NCI-H526 treated with DMSO at 0.1 percent for 48 hours (cell line): ENCODE results near the gene SEC24B.
"Not testable (repeated sequence)": the region's sequence is repeated elsewhere in the genome, so short reads cannot be mapped to it uniquely, and the experiment has no call there.

Source experiments
- DNase-seq: peaks from one replicate; lab custom pipeline; 2025; lab: John Stamatoyannopoulos, UW

Gene SEC24B

DNA sequence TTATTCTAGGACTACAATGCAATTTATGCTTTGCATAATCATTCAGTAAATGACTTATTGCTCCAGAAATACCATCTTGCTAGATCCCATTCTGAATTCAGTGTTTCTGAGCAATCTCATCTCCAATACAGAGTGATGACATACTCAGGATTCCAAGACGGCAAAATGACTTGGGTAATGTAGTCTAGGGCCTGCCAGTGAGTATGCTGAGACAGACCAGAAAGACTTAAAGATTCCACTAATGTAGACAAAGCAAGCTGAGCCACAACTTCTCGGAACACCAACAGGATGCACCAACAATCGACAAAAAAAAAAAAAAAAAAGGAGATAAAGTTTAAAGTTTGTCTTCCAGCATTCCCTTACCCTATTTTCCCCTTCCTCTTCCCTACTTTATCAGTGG is 919 bp upstream of the SEC24B start:
- DNase-seq: peak; percentile 8

DNA sequence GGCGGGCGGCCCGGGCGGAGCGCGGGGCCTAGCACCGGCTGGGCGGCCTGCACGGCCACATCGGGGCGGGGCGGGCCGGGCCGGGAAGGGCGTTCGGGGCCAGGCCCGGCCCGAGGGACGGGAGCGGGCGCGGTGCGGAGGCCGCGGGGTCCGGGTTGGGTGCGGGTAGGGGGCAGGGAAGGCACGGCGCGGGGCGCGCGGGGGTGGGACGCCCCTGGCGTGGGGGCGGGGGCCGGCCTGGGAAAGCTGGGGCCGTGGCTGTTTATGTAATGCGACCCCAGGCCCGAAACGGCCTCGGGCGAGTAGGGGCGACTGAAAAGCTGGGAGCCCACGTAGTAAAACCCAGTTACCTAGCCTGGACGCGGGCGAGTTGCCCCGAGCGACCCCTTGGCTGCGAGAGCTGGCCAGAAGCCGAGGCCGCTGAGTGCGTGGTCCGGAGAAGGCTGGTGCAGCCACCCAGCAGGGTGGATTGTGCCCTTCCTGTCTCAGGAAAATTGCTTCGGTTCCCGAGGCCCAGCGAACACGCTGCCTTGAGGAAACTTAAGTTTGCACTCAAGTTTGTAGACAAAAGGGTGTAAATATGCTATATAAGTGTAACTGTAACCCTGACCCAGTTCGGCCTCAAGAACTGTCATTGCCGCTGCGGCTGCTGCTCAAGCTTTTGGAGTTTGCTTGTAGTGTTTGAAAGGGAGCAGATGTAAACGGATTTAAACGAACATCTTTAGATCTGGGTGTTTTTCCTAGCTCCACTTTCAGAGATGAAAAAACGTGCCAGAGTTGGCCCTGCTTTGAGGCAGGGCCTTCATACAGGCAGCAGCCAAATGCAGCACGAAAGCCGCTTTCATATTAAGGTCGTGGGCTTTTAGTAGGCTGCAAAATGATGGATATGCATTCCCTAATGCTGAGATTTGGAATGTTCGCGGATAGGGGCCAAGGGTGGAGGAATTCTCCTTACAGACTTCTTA is 674 bp downstream of the SEC24B start:
- DNase-seq: peak; percentile 11

DNA sequence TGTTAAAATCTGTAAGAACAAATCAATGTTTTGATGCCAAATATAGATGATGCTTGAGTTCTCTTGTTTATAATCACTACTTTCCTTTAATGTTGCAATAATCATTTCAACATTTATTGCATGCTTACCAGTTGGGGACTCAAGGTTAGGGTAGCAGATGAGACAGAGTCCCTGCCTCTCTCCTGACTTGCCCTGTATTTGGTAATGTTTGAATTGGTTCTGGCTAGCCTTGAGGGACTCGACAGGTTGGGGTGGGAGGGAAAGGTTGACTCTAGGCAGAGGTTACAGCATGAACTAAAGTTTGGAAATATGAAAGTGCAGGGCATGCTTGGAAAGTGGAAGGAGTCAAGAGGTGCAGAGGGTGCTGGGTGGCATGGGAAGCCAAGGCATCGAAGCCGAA is 2.0 kb downstream of the SEC24B start:
- no peak for DNase-seq

DNA sequence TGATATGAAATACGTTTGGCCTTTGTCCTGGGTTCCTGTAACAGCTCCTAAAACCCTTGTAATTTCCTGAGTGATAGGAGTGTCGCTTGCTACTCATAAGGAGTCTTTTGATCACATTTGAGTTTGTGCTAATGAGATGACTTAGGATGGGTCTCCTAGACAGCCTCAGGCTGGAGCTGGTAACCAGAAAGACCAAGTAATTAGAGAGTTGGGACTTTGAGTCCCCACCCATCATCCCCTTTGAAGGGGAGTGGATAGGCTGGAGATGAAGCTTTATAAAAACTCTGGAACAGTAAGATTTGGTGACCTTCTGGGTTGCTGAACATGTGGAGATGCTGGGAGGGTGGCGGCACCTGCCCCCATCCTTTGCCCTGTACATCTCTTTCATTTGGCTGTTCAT is 2.9 kb downstream of the SEC24B start:
- no peak for DNase-seq

DNA sequence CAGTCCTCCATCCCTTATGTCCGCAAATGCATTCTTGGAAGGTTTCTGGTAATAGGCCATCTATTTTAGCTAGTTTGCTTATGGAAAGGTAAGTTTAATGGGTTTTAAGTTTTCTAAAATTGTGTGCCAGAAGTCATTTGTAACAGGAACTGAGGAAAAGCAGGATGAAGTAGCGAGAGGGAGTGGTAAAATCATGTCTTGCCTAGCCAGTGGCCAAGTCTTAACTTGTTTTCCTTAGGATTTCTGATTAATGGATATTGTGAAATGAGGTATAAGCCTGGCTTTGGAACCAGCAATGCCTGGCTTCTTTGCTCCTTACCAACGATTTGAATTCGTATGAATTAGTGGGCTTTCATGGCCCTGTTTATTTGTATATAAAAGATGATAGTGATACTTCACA is 7.3 kb downstream of the SEC24B start:
- DNase-seq: no peak

DNA sequence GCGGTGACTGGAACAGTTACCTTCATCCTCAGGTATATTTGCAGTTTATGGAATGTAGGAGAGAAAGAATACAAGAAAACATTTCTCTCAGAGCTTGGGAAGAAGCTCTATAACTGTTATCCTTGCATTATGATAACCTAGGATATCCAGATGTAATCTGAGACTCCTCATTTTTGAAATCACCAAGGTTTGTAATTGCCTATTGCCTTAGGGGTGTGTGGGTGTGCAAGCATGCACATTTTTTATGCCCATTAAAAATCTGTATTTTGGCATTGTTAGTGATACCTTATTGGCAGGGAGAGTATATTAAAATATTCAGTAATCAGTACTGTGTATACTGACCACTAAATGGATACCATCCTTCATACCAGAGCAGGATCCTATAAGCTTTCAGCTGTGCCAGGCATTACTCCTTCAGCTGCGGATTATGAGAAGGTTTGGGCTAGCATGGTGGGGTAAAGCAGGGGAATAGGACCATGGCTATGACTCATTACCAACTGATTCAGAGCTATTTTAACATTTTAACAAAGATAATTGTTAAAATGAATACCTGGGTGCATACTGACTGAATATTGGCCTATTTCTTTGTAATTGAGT is 8.3 kb downstream of the SEC24B start:
- no peak for DNase-seq

DNA sequence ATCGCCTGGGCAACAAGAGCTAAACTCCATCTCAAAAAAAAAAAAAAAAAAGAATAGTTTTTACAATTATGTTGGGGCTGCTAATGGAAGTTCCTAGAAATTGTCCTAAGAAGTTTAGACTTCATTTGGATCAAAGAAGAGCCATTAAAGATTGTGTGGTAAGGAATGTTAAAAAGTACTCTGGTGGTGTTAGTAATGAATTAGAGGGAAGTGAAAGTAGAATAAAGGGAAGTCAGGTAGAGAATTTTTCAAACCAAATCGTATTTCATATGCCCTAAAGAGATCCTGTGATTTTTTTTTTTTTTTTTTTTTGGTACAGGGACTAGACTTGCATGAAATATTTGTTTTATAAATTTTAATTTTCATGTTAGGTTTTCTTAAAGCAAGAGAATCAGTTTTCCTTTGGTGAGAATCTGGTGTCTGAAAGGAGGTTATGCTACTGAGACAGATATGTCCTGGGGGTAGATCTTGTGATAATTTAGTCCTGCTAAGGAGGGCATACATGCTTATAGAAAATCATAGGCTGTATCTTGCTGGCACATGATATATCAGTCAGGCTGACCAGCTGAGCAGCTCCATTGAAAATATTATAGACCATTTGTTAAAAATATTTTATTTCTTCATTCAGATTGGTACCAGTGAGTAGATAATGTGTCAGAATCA is 10.7 kb downstream of the SEC24B start:
- no peak for DNase-seq

DNA sequence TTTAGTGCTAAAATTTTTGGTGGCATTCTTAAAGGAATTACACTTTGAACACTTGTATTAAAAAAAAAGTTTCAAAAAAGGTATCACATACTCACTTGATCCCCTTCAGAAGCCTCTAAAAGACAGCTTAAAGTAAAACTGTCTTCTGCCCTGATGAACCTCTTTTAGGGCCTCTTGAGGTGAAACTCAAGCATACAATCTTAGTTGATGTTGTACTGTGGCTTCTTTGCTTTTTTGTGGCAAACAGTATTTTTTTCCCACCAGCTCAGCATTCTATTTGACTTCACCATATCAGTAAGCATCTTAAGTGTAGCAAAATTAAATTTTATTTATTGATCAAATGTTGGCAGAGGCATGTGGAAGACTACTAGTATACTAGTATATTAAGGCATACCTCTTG is 13.7 kb downstream of the SEC24B start:
- DNase-seq: no peak

DNA sequence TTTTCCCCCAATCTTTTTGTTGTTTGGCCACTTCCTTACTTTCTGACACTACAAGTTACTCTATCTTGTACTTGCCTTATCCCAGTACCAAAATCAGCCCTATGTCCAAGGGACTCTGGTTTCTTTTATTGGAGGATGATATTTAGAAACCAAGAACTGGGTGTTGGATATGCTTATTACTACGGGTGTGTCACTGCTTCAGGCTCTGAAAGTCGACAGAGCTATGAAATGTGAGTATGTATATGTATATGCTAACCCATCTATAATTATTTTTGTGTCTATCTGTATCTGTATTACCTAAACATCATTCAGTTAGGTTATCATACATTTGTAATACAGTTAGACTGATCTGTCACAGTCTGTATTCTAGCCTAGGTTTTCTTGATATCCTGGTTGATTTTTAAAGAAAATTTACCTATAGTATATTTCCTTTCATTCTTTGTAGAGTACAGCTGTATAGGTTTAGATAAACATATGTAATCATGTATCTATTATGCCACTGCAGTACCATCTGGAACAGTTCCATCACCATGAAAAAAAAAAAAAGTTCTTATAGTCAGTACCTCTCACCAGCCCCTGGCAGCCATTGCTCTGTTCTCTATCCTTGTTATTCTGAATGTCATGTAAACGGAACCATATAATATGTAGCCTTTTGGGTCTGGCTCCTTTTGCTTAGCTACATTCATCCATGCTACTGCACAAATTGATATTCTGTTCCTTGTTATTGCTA is 18.1 kb downstream of the SEC24B start:
- no peak for DNase-seq

DNA sequence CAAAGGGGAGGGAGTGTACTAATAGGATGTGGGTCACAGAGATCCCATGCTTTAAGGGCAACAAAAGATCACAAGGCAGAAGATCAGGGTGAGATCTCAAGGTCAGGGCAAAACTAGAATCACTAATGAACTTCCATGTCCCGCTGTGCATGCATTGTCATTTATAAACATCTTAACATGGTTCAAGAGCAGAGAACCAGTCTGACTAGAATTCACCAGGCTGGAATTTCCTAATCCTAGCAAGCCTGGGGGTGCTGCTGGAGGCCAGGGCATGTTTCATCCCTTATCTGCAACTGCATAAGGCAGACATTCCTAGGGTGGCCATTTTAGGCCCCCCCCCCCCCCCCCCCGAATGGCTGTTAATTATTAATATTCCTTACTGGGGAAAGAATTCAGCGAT is 19.5 kb downstream of the SEC24B start:
- not testable (repeated sequence) for DNase-seq

DNA sequence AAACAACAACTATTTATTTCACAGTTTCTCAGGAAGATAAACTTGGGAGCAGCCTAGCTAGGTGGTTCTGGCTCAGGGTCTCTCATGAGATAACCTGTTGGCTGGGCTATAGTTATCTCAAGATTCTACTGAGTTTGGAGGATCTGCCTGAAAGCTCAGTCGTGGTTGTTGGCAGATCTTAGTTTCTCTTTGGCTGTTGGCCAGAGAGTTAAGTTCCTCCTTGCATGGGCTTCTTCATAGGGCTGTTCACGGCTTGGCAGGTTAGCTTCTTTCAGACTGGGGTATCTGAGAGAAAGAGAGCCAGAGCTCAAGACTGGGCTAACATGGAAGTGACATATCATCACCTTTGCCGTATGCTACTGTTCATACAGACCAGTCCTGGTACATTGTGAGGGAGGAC is 28.7 kb downstream of the SEC24B start:
- DNase-seq: no peak

DNA sequence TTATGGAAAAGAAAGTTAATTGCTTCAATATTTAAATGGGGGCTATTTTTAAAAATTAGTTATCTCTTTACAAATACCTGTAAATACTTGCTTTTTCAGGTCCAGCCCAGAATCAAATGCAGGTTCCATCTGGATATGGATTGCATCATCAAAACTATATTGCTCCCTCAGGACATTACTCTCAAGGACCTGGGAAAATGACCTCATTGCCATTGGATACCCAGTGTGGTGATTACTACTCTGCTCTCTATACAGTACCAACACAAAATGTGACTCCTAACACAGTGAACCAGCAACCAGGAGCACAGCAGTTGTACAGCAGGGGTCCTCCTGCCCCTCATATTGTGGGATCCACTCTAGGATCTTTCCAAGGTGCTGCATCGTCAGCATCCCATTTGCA is 29.2 kb downstream of the SEC24B start:
- DNase-seq: no peak

DNA sequence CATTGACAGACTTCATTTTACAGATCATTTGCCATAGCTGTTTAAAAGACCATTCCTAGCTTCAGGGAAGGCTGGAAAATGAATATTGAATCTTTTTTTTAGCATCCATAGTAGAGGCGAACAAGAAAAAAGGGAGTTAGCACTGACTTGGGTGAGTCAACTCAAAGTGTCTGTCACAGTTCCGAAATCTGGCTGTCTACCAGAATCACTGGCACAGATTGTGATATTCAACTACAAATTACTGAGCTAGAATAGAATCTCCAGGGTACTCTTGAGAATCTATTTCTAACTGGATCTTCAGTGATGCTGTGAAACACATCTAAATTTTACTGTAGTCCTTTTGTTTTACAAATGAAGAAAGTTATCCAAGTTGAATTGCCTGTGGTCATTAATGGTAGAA is 31.5 kb downstream of the SEC24B start:
- no peak for DNase-seq

DNA sequence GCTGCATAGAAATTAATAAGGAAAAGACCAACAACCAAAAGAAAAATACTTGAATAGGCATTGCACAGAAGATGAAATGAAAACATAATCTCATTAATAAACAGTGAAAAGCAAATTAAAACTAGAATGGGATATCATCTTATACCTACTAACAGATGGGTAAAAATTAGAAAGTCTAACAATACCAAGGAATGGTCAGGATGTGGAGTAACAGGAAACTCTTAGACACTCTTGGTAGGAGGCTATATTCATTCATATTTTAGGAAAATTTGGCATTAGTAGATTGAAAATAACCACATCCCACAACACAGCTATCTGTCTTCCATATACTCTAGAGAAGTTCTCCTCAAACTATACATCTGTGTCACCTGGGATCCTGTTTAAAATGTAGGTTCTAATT is 36.3 kb downstream of the SEC24B start:
- DNase-seq: no peak

DNA sequence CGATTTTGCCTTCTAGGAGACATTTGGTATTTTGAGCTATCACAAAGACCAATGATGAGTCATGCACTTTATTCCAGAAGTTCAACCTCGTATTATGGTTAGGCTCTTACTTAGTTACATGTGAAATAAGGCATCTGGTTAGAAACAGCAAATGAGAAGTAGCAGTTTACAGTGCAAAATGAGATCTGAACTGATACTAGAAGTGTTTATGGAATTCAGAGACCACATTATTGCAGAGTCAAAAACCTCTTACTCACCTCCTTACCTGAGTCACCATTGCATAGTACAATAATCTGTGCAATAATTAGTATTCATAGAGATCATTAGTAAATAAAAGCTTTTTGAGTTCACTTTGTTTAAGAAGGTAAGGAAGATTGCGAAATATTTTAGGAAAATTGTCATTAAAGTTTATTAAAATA is 38.7 kb downstream of the SEC24B start:
- no peak for DNase-seq

DNA sequence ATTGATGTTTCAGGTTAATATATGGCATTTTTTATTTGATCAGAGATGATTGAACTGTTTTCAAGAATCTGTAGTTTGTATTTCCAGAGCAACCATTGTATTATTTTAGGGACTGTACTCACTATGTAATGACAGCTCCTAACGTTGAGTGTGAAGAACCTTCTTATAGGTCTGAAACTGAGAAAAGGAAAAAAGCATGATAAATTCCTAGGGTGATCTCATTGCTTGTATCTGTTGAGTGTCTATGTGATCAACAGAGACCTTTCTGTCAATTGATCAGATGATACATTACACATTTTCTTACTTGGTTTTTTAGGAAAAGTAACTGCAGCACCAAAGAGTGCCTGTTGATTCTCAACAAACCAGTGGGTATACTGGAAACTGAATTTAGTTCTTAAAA is 40.2 kb downstream of the SEC24B start:
- no peak for DNase-seq

DNA sequence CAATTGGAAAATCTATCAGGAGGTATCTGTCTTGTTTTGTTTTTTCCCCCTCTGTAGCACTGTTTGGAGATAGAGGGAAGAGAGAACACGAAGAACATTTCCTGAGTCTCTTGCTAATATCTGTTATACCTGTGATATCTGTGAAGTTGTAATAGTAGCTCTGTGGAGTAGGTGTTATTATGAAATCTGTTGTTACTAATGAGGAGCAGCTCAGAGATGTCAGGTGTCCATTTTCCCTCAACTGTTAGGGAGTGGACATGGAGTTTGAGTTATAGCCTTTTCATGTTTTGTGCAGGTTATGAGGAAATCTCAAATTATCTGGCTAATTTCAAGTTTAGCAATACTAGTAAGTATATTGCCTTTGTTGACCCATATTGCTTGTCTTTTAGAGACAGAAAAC is 52.4 kb downstream of the SEC24B start:
- DNase-seq: no peak

DNA sequence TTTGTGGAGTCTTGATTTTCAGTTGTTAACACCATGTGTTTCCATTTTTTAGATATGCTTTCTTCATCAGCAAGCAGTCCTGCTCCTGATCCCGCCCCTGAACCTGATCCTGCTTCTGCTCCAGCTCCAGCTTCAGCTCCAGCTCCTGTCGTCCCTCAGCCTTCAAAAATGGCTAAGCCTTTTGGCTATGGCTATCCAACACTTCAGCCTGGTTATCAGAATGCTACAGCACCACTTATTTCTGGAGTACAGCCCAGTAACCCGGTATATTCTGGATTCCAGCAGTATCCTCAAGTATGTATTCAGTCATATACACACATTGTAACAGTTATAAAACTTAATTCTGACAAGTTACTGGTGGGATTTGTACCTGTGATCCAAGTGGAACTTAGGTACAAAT is 60.9 kb downstream of the SEC24B start:
- DNase-seq: no peak

DNA sequence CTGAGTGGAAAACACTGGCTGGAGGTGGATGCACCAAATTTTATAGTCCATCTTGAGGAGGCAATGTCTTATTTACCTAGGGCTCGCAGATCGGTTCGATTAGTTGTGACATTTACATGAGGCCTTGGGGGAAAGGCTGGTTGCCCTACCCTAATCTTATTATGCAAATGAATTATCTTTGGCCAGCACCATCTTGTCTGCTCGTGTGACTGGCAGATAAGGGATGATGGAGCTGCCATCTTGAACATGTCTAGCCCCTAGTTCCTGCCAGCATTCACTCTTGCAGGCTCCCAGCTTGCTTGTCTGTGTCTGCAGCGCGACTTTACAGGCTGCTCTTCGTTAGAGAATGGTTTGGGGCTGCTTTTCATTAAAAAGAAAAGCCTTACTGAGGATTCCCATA is 61.9 kb downstream of the SEC24B start:
- DNase-seq: no peak

DNA sequence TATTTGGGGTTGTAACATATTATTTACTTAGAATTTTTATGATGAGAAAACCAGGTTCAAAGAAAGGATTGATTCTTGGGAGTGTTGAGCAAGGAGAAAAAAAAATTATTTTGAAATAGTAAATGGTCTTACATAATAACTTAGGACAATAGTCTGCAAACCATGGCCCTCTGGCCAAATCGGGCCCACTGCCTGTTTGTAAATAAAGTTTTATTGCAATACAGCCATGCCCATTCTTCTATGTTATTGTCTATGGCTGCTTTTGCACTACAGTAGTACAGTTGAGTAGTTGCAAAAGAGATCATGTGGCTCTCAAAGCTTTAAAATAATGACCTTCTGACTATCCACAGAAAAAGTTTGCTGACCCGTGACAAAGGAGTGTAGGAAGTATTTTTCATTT is 63.3 kb downstream of the SEC24B start:
- no peak for DNase-seq

DNA sequence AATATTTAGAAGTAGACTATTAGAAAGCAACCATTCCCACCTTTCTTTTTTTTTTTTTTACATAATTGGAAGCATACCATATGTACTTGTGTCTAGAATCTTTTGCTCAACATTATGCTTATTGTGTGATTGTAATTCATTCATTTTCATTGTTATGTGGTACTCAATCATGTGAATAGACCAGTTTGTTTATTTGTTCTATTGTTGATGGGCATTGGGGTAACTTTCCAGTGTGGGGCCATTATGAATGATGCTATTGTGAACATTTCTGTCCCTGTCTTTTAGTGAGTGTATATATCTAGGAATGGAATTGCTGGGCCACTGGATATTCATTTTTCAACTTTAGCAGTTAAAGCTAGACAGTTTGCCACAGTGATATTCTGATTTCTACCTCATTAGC is 63.9 kb downstream of the SEC24B start:
- DNase-seq: no peak

DNA sequence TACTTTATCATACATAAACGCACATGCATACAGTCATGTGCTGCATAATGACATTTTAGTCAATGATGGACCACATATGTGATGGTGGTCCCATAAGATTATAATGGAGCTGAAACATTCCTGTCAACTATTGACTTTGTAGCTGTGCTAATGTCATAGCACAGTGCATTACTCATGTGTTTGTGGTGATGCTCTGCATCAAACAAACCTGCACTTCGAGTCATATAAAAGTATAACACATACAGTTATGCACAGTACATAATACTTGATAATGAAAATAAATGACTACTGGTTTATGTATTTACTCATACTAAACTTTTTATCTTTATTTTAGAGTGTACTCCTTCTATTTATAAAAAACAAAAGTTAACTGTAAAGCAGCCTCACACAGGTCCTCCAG is 65.9 kb downstream of the SEC24B start:
- no peak for DNase-seq
